C4-2B (cell line): ENCODE data around the gene PPP6C.

Experiments used
- CTCF ChIP-seq: fragments of 450-650 bp; conservative IDR thresholded peaks from 2 replicates; pipeline ENCODE4 v1.5.1; 2017; ENCODE audit warnings: mild to moderate bottlenecking
- ZFX ChIP-seq: fragments of 450-650 bp; IDR thresholded peaks from 2 replicates; pipeline ENCODE4 v1.6.1; 2017

- TF ChIP-seq CTCF, result no peak
- no peak for TF ChIP-seq ZFX
Observed at GRCh38 chr9:125172031-125172755, 17.4 kb downstream of the PPP6C start.
